HEK293T (cell line): ENCODE results near the gene ELMO2.

Experiments used
- NFRKB ChIP-seq: fragments of 450-650 bp; IDR thresholded peaks from 2 replicates; pipeline ENCODE4 v1.6.1; 2016; ENCODE audit warnings: mild to moderate bottlenecking, moderate library complexity
- SUZ12 ChIP-seq: fragments of 450-650 bp; IDR thresholded peaks from 2 replicates; pipeline ENCODE4 v1.6.1; 2016; ENCODE audit warnings: mild to moderate bottlenecking

DNA sequence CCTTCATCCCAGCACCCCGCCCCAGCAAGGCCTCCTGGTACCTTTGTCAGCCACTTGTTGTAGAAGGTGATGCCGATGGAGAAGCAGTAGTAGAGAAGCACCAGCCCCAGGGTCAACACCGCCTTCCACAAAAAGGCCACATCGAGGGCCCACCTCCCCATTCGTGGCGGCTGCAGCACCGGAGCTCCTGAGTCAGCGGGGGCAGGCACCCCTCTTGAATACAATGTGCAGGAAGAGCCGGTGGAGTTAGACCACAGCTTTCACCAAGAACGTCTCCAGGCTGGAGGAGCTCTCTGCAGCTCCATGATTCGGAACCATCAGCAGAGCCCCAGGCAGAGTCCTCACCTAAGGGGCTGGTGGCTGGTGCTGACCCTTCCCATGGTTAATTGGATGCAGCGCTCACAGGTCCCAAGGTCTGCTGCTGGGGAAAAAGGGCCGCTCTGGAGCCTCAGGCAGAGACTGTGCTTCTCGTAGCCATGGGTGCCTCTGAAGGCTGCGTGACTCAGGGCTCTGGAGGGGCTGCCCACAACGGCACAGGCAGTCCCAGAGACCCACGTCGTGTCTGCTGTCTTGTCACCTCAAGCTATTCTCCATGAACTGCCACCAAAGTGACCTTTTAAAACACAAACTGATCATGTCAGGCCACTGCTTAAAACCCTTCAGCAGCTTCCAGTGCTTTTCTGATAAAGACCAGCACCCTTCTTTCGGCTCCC lies 47.9 kb downstream of the ELMO2 start:
- no peak for TF ChIP-seq SUZ12
- TF ChIP-seq NFRKB: no peak
